MM.1S (cell line): ENCODE data around the gene LIPA.

Experiments used
- DNase-seq: peaks from one replicate; pipeline ENCODE4 v3.0.0-alpha.2; 2015
- H2AFZ ChIP-seq: fragments of 300-600 bp; sonication (generic); 2 replicates; pipeline ENCODE4 v1.6.0; 2016; ENCODE audit warnings: antibody characterized with exemption, low read length
- H3F3A ChIP-seq: fragments of 300-600 bp; sonication (generic); 2 replicates; pipeline ENCODE4 v1.6.1; 2016; ENCODE audit warnings: mild to moderate bottlenecking, antibody characterized with exemption, low read length, moderate library complexity, mixed read lengths; ENCODE audit not compliant: insufficient read depth
- H3K27ac ChIP-seq: fragments of 300-600 bp; sonication (generic); 2 replicates; pipeline ENCODE4 v1.5.1; 2016; ENCODE audit warnings: mild to moderate bottlenecking, low read length
- H3K27me3 ChIP-seq: fragments of 300-600 bp; sonication (generic); replicated peaks from 2 replicates; pipeline ENCODE4 v1.6.0; 2016; ENCODE audit warnings: low read length; ENCODE audit not compliant: insufficient read depth
- H3K36me3 ChIP-seq: fragments of 300-600 bp; sonication (generic); replicated peaks from 2 replicates; pipeline ENCODE4 v1.6.1; 2016; ENCODE audit warnings: mild to moderate bottlenecking, low read length, mixed read lengths; ENCODE audit not compliant: insufficient read depth
- H3K4me1 ChIP-seq: fragments of 300-600 bp; sonication (generic); 2 replicates; pipeline ENCODE4 v1.6.1; 2016; ENCODE audit warnings: low read length, mixed read lengths
- H3K4me2 ChIP-seq: fragments of 300-600 bp; sonication (generic); 2 replicates; pipeline ENCODE4 v1.6.0; 2016; ENCODE audit warnings: low read depth, low read length
- H3K4me3 ChIP-seq: fragments of 300-600 bp; sonication (generic); 2 replicates; pipeline ENCODE4 v1.5.1; 2016; ENCODE audit warnings: low read length, mixed read lengths
- H3K79me2 ChIP-seq: fragments of 300-600 bp; sonication (generic); 2 replicates; pipeline ENCODE4 v1.6.1; 2016; ENCODE audit warnings: mixed run types, low read length, mixed read lengths
- H3K9ac ChIP-seq: fragments of 300-600 bp; sonication (generic); 2 replicates; pipeline ENCODE4 v1.6.1; 2016; ENCODE audit warnings: low read length, mixed read lengths
- H3K9me2 ChIP-seq: fragments of 300-600 bp; sonication (generic); replicated peaks from 2 replicates; pipeline ENCODE4 v1.6.1; 2016; ENCODE audit warnings: mild to moderate bottlenecking, low read length, mixed read lengths; ENCODE audit not compliant: insufficient read depth
- H3K9me3 ChIP-seq: fragments of 300-600 bp; sonication (generic); replicated peaks from 2 replicates; pipeline ENCODE4 v1.6.1; 2016; ENCODE audit warnings: mild to moderate bottlenecking, low read length, mixed read lengths; ENCODE audit not compliant: insufficient read depth
- H4K20me1 ChIP-seq: fragments of 300-600 bp; sonication (generic); 2 replicates; pipeline ENCODE4 v1.6.1; 2016; ENCODE audit warnings: mild to moderate bottlenecking, low read length, moderate library complexity, mixed read lengths; ENCODE audit not compliant: insufficient read depth
- CTCF ChIP-seq: fragments of 300-600 bp; sonication (generic); IDR thresholded peaks from 2 replicates; pipeline ENCODE4 v1.5.1; 2016; ENCODE audit warnings: antibody characterized with exemption, low read length, mixed read lengths
- EZH2 ChIP-seq: fragments of 300-600 bp; sonication (generic); optimal IDR thresholded peaks from 2 replicates; pipeline ENCODE3; 2017; ENCODE audit warnings: low read depth, mild to moderate bottlenecking, antibody characterized with exemption, low read length, mixed read lengths
- EZH2phosphoT487 ChIP-seq: fragments of 300-600 bp; sonication (generic); IDR thresholded peaks from 2 replicates; pipeline ENCODE4 v1.6.1; 2018; ENCODE audit warnings: antibody characterized with exemption, low read length

The LIPA gene

GRCh38 chr10:89269433-89270152, 18.0 kb upstream of the LIPA start:
- Histone ChIP-seq H3K9me2 (no peaks in the 10 kb centered on the region), H2AFZ (no peak overlapping the region), H3K4me3 (no peak overlapping the region), H3K9me3 (no peaks in the 10 kb centered on the region), H3K4me2 (no peak overlapping the region), H3F3A (no peaks in the 10 kb centered on the region), H3K79me2 (no peaks in the 10 kb centered on the region), H4K20me1 (no peaks in the 10 kb centered on the region), H3K36me3 (no peaks in the 10 kb centered on the region), H3K27ac (no peak overlapping the region), H3K9ac (no peak overlapping the region), H3K27me3 (no peaks in the 10 kb centered on the region), H3K4me1 (no peaks in the 10 kb centered on the region)
- TF ChIP-seq EZH2phosphoT487 (no peak), EZH2 (no peak), CTCF (no peak)
- no peak for DNase-seq

- H3K27me3 ChIP-seq, result no peaks in the 10 kb centered on the region
- TF ChIP-seq EZH2phosphoT487 (no peak), CTCF (no peak), EZH2 (no peak)
- H3K4me3 ChIP-seq, result no peak overlapping the region
- no peak overlapping the region for H3K4me2 ChIP-seq
- no peaks in the 10 kb centered on the region for H3K79me2 ChIP-seq
- H2AFZ ChIP-seq, result no peak overlapping the region
- H4K20me1 ChIP-seq, result no peaks in the 10 kb centered on the region
- H3K36me3 ChIP-seq, result no peaks in the 10 kb centered on the region
- H3K4me1 ChIP-seq, result no peaks in the 10 kb centered on the region
- no peaks in the 10 kb centered on the region for H3F3A ChIP-seq
- no peak for DNase-seq
- no peaks in the 10 kb centered on the region for H3K9me2 ChIP-seq
- no peak overlapping the region for H3K9ac ChIP-seq
- no peak overlapping the region for H3K27ac ChIP-seq
- no peaks in the 10 kb centered on the region for H3K9me3 ChIP-seq
Measured at GRCh38 chr10:89266721-89267453, 15.3 kb upstream of the LIPA start.

- no peak overlapping the region for H3K9ac ChIP-seq
- H3F3A ChIP-seq, result no peaks in the 10 kb centered on the region
- H3K36me3 ChIP-seq, result no peaks in the 10 kb centered on the region
- H3K4me1 ChIP-seq, result peaks cover 4% of the 10 kb centered on the region; the same call in 1 of the 2 replicates
- no peaks in the 10 kb centered on the region for H4K20me1 ChIP-seq
- no peaks in the 10 kb centered on the region for H3K79me2 ChIP-seq
- H3K9me3 ChIP-seq, result no peaks in the 10 kb centered on the region
- no peaks in the 10 kb centered on the region for H3K27me3 ChIP-seq
- no peak for DNase-seq
- no peak overlapping the region for H3K4me2 ChIP-seq
- no peak overlapping the region for H2AFZ ChIP-seq
- no peak overlapping the region for H3K4me3 ChIP-seq
- no peak for TF ChIP-seq CTCF
- no peak for TF ChIP-seq EZH2
- no peak for TF ChIP-seq EZH2phosphoT487
- H3K27ac ChIP-seq, result no peak overlapping the region
- H3K9me2 ChIP-seq, result no peaks in the 10 kb centered on the region
Measured at GRCh38 chr10:89263531-89263930, 12.0 kb upstream of the LIPA start.
